Activated CD8-positive, alpha-beta T cell treated with anti-CD3 and anti-CD28 coated beads for 36 hours (primary cell): Measurements from ENCODE around the gene AHCYL1. TPM values are rescaled to one million over a fixed set of nuclear protein-coding genes. Genes with fewer than 3 reads are reported as not detected.

Experiments used
- ATAC-seq: fragments of 200-7000 bp; cut with Tn5 transposase; one replicate; pipeline ENCODE4 v1.10.0; 2021; ENCODE audit warnings: mild to moderate bottlenecking, moderate library complexity
- CTCF ChIA-PET: fragments of 350-600 bp; sonication (Branson Sonifier 250); formaldehyde crosslinking; loops from one replicate; lab custom pipeline; 2021; ENCODE audit warnings: antibody characterized with exemption; lab: Charles Lee
- POLR2A ChIA-PET: fragments of 350-600 bp; sonication (Branson Sonifier 250); formaldehyde crosslinking; loops from one replicate; lab custom pipeline; 2021; ENCODE audit warnings: antibody characterized with exemption; lab: Charles Lee
- DNase-seq: peaks from one replicate; pipeline ENCODE4 v3.0.0-alpha.2; 2020
- H3K27ac Mint-ChIP-seq: one replicate; pipeline ENCODE4 v1.8.0; 2021; ENCODE audit warnings: mild to moderate bottlenecking, mixed read lengths
- H3K27me3 Mint-ChIP-seq: one replicate; pipeline ENCODE4 v1.8.0; 2021; ENCODE audit warnings: mixed read lengths
- H3K36me3 Mint-ChIP-seq: one replicate; pipeline ENCODE4 v1.8.0; 2021; ENCODE audit warnings: low read depth, mixed read lengths
- H3K4me1 Mint-ChIP-seq: one replicate; pipeline ENCODE4 v1.8.0; 2021; ENCODE audit warnings: low read depth, mixed read lengths
- H3K4me3 Mint-ChIP-seq: one replicate; pipeline ENCODE4 v1.8.0; 2021; ENCODE audit warnings: mild to moderate bottlenecking, moderate library complexity, mixed read lengths
- H3K9me3 Mint-ChIP-seq: one replicate; pipeline ENCODE4 v1.8.0; 2021; ENCODE audit warnings: mixed read lengths
- intact Hi-C: fragments of 100-400 bp; cut with micrococcal nuclease; formaldehyde crosslinking; loops from one replicate; pipeline ENCODE4 v1.10.0; 2022
- total RNA-seq, 2 experiments: library from RNA; stranded (reverse); gene quantifications; one replicate each; pipeline ENCODE4 v1.2.3, GENCODE V29; 2021
- TF ChIP-seq, protein P1 (sequence below): fragments of 200-600 bp; IDR thresholded peaks from one replicate; pipeline ENCODE4 v1.8.0; 2022; ENCODE audit warnings: antibody characterized with exemption, mild to moderate bottlenecking

AHCYL1 gene
- total RNA-seq, 2 experiments from 2014 or later = 77.8 to 79.1 TPM

DNA sequence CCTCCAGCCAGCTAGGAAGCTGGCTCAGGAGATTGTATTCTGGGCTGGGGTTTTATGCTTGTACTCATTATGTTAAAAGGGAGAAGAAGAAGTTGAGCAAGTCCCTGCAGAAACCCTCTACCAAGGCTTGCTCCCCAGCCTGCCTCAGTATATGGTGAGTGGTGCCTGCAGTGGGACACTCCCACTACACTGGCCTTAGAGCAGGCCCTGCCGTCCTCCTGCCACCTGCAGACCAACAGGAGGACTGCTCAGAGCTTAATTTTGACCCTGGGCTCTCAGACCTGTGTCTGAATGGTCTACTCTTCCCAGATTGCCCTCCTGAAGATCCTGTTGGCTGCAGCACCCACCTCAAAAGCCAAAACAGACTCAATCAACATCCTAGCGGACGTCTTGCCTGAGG lies 62.9 kb downstream of the AHCYL1 start:
- TF ChIP-seq, protein P1, sequence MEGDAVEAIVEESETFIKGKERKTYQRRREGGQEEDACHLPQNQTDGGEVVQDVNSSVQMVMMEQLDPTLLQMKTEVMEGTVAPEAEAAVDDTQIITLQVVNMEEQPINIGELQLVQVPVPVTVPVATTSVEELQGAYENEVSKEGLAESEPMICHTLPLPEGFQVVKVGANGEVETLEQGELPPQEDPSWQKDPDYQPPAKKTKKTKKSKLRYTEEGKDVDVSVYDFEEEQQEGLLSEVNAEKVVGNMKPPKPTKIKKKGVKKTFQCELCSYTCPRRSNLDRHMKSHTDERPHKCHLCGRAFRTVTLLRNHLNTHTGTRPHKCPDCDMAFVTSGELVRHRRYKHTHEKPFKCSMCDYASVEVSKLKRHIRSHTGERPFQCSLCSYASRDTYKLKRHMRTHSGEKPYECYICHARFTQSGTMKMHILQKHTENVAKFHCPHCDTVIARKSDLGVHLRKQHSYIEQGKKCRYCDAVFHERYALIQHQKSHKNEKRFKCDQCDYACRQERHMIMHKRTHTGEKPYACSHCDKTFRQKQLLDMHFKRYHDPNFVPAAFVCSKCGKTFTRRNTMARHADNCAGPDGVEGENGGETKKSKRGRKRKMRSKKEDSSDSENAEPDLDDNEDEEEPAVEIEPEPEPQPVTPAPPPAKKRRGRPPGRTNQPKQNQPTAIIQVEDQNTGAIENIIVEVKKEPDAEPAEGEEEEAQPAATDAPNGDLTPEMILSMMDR = no peak
- intact Hi-C loops = no loop called here
- ATAC-seq (no peak), DNase-seq (no peak)
- Mint-ChIP-seq H3K27me3 (no peaks in the 10 kb centered on the region), H3K36me3 (peaks cover 24% of the 10 kb centered on the region), H3K9me3 (no peaks in the 10 kb centered on the region), H3K27ac (no peak overlapping the region), H3K4me3 (no peak overlapping the region), H3K4me1 (no peaks in the 10 kb centered on the region)
- ChIA-PET POLR2A (interaction anchor here (1.5 to 2.2 kb wide), 2 partner anchors 9 to 13 kb away, joined by 4 to 11 read pairs; partner anchors contain the start of gene STRIP1), CTCF (interaction anchor here (5.1 to 12.4 kb wide), 3 partner anchors 17 to 57 kb away, joined by 22 to 163 read pairs (median 25); no protein-coding TSS in a partner anchor)

DNA sequence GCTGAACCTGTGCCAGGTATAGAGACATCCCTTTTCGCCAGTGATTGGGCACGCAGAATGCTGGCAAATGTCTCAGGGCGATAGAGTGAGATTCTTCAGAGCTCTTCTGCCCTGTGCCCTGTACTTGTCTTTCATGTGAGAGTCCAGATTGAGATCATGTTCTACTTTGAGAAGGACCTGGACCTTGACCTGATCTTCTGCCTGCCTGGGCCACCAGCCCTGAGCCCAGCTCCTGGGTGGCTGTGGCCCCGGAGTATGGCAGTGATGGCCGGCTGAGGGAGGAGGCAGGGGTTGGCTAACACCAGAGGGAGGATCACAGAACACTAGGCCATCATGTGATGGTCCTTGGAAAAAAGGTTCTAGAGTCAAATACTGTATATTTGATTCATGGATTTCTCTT lies 63.7 kb downstream of the AHCYL1 start:
- peaks cover 29% of the 10 kb centered on the region for H3K36me3 Mint-ChIP-seq
- DNase-seq (no peak), ATAC-seq (no peak)
- no peak overlapping the region for H3K27ac Mint-ChIP-seq
- ChIA-PET POLR2A (interaction anchor here (2.2 kb wide), 1 partner anchor 13 kb away, joined by 11 read pairs; the partner anchor contains the start of gene STRIP1), CTCF (interaction anchor here (1.0 to 12.4 kb wide), 5 partner anchors 10 to 57 kb away, joined by 3 to 163 read pairs (median 22); no protein-coding TSS in a partner anchor)
- H3K4me1 Mint-ChIP-seq = no peaks in the 10 kb centered on the region
- TF ChIP-seq, protein P1 = no peak
- intact Hi-C loops = no loop called here
- H3K9me3 Mint-ChIP-seq = no peaks in the 10 kb centered on the region
- H3K4me3 Mint-ChIP-seq = no peak overlapping the region
- H3K27me3 Mint-ChIP-seq = no peaks in the 10 kb centered on the region

DNA sequence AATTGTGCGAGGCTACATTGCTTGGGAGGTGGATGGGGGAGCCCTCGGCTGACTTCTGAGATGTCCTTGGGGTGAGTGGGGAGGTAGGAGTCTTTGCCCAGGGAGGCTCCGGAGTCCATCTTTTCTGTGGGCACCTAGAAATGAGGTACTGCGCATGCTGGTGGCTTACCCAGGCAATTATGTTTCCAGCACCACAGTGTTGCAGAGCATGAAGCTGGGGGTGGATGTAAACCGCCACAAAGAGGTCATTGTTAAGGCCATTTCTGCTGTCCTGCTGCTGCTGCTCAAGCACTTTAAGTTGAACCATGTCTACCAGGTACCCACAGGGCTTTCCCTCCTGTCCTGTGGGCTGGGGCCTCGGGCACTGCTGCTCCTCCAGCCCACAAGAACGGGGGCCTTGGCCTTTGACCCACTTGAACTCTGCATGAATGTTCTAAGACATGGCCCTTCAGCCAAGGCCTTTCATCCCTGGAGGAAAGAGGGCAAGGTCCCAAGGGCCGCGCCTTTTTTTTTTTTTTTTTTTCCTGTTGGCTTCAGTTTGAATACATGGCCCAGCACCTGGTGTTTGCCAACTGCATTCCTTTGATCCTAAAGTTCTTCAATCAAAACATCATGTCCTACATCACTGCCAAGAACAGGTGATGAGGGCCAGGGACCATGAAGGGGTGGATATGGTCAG lies 64.5 kb downstream of the AHCYL1 start:
- ChIA-PET POLR2A (interaction anchor here (1.0 kb wide), 1 partner anchor 10 kb away, joined by 5 read pairs; no protein-coding TSS in a partner anchor), CTCF (interaction anchor here (1.0 to 12.4 kb wide), 5 partner anchors 9 to 60 kb away, joined by 3 to 251 read pairs (median 25); partner anchors contain the start of gene UBL4B)
- Mint-ChIP-seq H3K4me3 (no peak overlapping the region), H3K27ac (no peak overlapping the region), H3K4me1 (no peaks in the 10 kb centered on the region), H3K27me3 (no peaks in the 10 kb centered on the region), H3K9me3 (no peaks in the 10 kb centered on the region), H3K36me3 (peaks cover 34% of the 10 kb centered on the region)
- intact Hi-C loops = no loop called here
- DNase-seq (no peak), ATAC-seq (no peak)
- TF ChIP-seq, protein P1 = no peak

DNA sequence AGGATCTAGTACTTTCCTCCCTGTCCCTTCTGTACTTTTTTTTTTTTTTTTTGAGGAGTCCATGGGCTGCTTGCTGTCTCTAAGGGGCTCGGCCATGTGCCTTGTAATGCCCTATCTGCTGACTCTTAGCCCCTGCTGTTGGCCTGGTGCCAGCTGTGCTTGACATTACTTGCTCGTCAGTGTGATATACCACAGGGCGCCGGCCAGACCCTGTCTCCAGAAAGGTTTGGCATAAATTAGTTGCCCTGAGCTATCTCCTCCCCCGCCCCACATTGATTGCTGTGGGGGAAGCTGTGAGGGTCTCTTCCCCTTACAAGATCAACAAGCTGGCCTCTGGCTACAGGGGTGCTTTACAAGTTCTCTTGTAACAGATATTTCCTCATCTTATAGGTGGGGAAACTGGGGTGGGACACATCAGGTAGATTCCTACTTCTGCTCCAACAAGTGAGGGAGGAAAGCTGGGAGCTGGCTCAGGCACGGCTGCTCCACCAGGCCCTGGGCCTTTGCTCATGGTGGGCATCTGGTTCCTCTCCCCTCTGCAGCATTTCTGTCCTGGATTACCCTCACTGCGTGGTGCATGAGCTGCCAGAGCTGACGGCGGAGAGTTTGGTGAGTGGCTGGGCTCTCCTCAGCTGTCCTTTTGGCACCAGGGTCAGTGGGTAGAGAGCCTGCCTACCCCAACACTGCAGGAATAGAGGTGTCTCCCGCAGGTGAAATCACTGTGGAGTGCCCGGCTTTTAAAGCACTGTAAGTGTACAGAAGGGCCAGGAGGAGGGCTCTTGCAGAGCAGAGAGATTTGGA lies 65.4 kb downstream of the AHCYL1 start:
- TF ChIP-seq, protein P1 = no peak
- Mint-ChIP-seq H3K27me3 (no peaks in the 10 kb centered on the region), H3K36me3 (peaks cover 33% of the 10 kb centered on the region), H3K9me3 (no peaks in the 10 kb centered on the region), H3K4me3 (no peak overlapping the region), H3K27ac (no peak overlapping the region), H3K4me1 (no peaks in the 10 kb centered on the region)
- intact Hi-C loops = loop anchor here (5.0 kb wide), 1 partner anchor 57 kb away; no protein-coding TSS in a partner anchor
- ATAC-seq = no peak
- DNase-seq = no peak
- CTCF ChIA-PET = interaction anchor here (1.2 to 12.4 kb wide), 6 partner anchors 10 to 59 kb away, joined by 3 to 251 read pairs (median 68); partner anchors contain the start of genes STRIP1 and UBL4B
- POLR2A ChIA-PET = interaction anchor here (0.5 to 2.3 kb wide), 4 partner anchors 8 to 398 kb away, joined by 3 to 9 read pairs (median 4); no protein-coding TSS in a partner anchor
